ENCODE results near the gene COL16A1. TPM values are rescaled to one million over a fixed set of nuclear protein-coding genes. Genes with fewer than 3 reads are reported as not detected.
A peak's percentile ranks its signal among the peaks of the same experiment; 100 is the strongest.

Gene COL16A1
- total RNA-seq, 1 donor from 2014 or later = 11.8 TPM

- DNase-seq (no peak), ATAC-seq (no peak)
- peak overlapping the region; percentile 51 for H3K4me3 ChIP-seq
- no peak overlapping the region for H3K27ac ChIP-seq
- H3K27me3 ChIP-seq (ENCODE audit: low read depth) = peaks cover 40% of the 10 kb centered on the region
- H3K4me1 ChIP-seq = peaks cover 36% of the 10 kb centered on the region
- H3K36me3 ChIP-seq = no peaks in the 10 kb centered on the region
- H3K9me3 ChIP-seq = no peaks in the 10 kb centered on the region
- intact Hi-C loops (cut with DNase I) = no loop called here
- TF ChIP-seq, protein P1, sequence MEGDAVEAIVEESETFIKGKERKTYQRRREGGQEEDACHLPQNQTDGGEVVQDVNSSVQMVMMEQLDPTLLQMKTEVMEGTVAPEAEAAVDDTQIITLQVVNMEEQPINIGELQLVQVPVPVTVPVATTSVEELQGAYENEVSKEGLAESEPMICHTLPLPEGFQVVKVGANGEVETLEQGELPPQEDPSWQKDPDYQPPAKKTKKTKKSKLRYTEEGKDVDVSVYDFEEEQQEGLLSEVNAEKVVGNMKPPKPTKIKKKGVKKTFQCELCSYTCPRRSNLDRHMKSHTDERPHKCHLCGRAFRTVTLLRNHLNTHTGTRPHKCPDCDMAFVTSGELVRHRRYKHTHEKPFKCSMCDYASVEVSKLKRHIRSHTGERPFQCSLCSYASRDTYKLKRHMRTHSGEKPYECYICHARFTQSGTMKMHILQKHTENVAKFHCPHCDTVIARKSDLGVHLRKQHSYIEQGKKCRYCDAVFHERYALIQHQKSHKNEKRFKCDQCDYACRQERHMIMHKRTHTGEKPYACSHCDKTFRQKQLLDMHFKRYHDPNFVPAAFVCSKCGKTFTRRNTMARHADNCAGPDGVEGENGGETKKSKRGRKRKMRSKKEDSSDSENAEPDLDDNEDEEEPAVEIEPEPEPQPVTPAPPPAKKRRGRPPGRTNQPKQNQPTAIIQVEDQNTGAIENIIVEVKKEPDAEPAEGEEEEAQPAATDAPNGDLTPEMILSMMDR (IDR thresholded peaks at IDR 0.05) = no peak
Observed at GRCh38 chr1:31715873-31716220, 12.0 kb upstream of the COL16A1 start.

DNA sequence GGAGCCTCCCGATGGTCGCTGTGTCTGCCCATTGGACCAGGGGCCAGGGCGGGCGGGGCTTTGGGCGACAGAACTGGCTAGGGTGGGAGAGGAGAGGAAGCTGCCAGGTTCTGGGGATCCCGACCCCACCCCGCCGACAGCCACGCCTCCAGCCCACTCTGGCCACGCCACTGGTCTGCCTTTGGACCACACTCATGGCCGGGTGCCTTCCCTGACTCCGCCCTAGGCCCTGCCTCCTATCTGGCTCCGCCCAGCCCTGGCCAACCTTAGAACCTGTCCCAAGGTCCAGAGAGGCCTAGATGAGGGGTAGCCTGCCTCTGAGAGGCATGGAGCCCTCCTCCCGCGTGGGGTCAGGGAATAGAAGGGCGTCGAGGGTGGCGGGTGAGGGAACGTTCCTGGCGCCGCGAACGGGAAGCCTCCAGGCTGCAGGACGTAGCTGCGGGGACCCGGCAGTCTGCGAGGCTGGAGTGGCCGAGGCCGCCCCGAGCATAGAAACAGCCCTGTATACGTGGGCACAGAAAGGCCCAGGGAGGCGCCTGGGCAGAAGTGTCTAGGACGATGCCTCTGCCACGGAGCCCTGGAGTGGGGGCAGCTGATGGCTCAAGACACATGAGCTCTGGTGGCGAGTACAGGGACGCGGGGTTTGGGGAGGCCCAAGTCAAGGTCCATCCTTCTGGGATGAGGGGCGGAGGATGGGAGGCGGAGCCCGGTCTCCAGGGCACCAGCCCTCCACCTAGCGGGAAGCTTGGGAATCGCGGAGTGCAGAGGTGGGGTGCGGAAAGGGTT lies 11.5 kb upstream of the COL16A1 start:
- Histone ChIP-seq H3K4me1 (peaks cover 36% of the 10 kb centered on the region), H3K4me3 (peak overlapping the region; percentile 51), H3K36me3 (no peaks in the 10 kb centered on the region), H3K27ac (peak overlapping the region; percentile 87), H3K27me3 (ENCODE audit: low read depth) (peaks cover 35% of the 10 kb centered on the region), H3K9me3 (no peaks in the 10 kb centered on the region)
- DNase-seq = peak; percentile 82
- ATAC-seq = peak; percentile 94 to 96
- TF ChIP-seq, protein P1 (IDR thresholded peaks at IDR 0.05) = peak; percentile 76
- intact Hi-C loops (cut with DNase I) = no loop called here

GRCh38 chr1:31714442-31715086 lies 10.7 kb upstream of the COL16A1 start:
- peaks cover 36% of the 10 kb centered on the region for H3K4me1 ChIP-seq
- H3K9me3 ChIP-seq = no peaks in the 10 kb centered on the region
- peaks cover 35% of the 10 kb centered on the region for H3K27me3 ChIP-seq (ENCODE audit: low read depth)
- peak overlapping the region; percentile 51 for H3K4me3 ChIP-seq
- H3K36me3 ChIP-seq = no peaks in the 10 kb centered on the region
- intact Hi-C loops (cut with DNase I) = no loop called here
- H3K27ac ChIP-seq = peak overlapping the region; percentile 87
- peak; percentile 40 to 54 for ATAC-seq
- TF ChIP-seq, protein P1 (IDR thresholded peaks at IDR 0.05) = peak; percentile 31
- DNase-seq = no peak

GRCh38 chr1:31712630-31713029 lies 8.8 kb upstream of the COL16A1 start:
- no peak overlapping the region for H3K4me3 ChIP-seq
- no peaks in the 10 kb centered on the region for H3K36me3 ChIP-seq
- ATAC-seq = no peak
- H3K9me3 ChIP-seq = no peaks in the 10 kb centered on the region
- peak overlapping the region; percentile 31 for H3K27ac ChIP-seq
- intact Hi-C loops (cut with DNase I) = no loop called here
- H3K27me3 ChIP-seq (ENCODE audit: low read depth) = peaks cover 36% of the 10 kb centered on the region
- peaks cover 36% of the 10 kb centered on the region for H3K4me1 ChIP-seq
- DNase-seq = no peak
- TF ChIP-seq, protein P1 (IDR thresholded peaks at IDR 0.05) = no peak

GRCh38 chr1:31712068-31712467 lies 8.3 kb upstream of the COL16A1 start:
- Histone ChIP-seq H3K4me3 (no peak overlapping the region), H3K27me3 (ENCODE audit: low read depth) (peaks cover 33% of the 10 kb centered on the region), H3K27ac (no peak overlapping the region), H3K36me3 (no peaks in the 10 kb centered on the region), H3K4me1 (peaks cover 36% of the 10 kb centered on the region), H3K9me3 (no peaks in the 10 kb centered on the region)
- intact Hi-C loops (cut with DNase I) = no loop called here
- TF ChIP-seq, protein P1 (IDR thresholded peaks at IDR 0.05) = no peak
- ATAC-seq (no peak), DNase-seq (no peak)
